Activated CD4-positive, alpha-beta memory T cell treated with anti-CD3 and anti-CD28 coated beads, Interleukin-2, amount 10 ng/mL, durations not matched to agents 7 days and 5 days (primary cell): ENCODE data around the gene USP12. TPM values are rescaled to one million over a fixed set of nuclear protein-coding genes. Genes with fewer than 3 reads are reported as not detected.
A peak's percentile ranks its signal among the peaks of the same experiment; 100 is the strongest.

Source experiments
- CTCF ChIA-PET: fragments of 350-600 bp; sonication (Branson Sonifier 250); formaldehyde crosslinking; loops from one replicate; lab custom pipeline; 2021; ENCODE audit warnings: antibody characterized with exemption, inconsistent platforms; lab: Charles Lee
- POLR2A ChIA-PET: fragments of 350-600 bp; sonication (Branson Sonifier 250); formaldehyde crosslinking; loops from one replicate; lab custom pipeline; 2021; ENCODE audit warnings: antibody characterized with exemption; lab: Charles Lee
- DNase-seq: peaks from one replicate; pipeline ENCODE4 v3.0.0-alpha.2; 2020
- H3K27ac Mint-ChIP-seq: one replicate; pipeline ENCODE4 v1.8.0; 2021; ENCODE audit warnings: mild to moderate bottlenecking, mixed read lengths
- H3K27me3 Mint-ChIP-seq: one replicate; pipeline ENCODE4 v1.8.0; 2021; ENCODE audit warnings: mixed read lengths
- H3K36me3 Mint-ChIP-seq: one replicate; pipeline ENCODE4 v1.8.0; 2021; ENCODE audit warnings: low read depth, mixed read lengths
- H3K4me1 Mint-ChIP-seq: one replicate; pipeline ENCODE4 v1.8.0; 2021; ENCODE audit warnings: mixed read lengths
- H3K4me3 Mint-ChIP-seq: one replicate; pipeline ENCODE4 v1.8.0; 2021; ENCODE audit warnings: mild to moderate bottlenecking, mixed read lengths
- H3K9me3 Mint-ChIP-seq: one replicate; pipeline ENCODE4 v1.8.0; 2021; ENCODE audit warnings: mixed read lengths
- total RNA-seq, 2 experiments: library from RNA; stranded (reverse); gene quantifications; one replicate each; pipeline ENCODE4 v1.2.3, GENCODE V29; 2021

The USP12 gene
- total RNA-seq, 2 experiments from 2014 or later: 22.5 to 23.5 TPM

DNA sequence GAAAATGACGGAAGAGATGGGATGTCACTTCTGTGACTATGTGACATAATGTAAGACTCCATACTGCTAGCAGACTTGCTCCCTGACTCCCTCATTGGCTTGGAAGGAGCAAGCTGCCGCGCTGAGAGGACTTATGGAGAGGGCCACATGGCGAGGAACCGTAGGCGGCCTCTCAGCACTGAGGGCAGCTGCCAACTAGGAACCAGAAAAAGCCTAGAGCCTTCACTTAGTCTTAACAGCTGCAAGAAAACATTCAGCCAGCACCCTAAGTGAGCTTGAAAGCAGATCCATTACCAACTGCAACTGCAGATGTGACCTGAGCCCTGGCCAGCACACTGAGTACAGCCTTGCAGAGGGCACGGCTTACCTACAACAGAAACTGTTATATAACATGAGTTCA is 33.9 kb downstream of the USP12 start:
- H3K27ac Mint-ChIP-seq: no peak overlapping the region
- DNase-seq: no peak
- H3K4me1 Mint-ChIP-seq: peaks cover 41% of the 10 kb centered on the region
- peaks cover 24% of the 10 kb centered on the region for H3K36me3 Mint-ChIP-seq
- CTCF ChIA-PET: interaction anchor here (0.9 kb wide), 1 partner anchor 133 kb away, joined by 3 read pairs; the partner anchor contains the start of gene RASL11A
- peaks cover 5% of the 10 kb centered on the region for H3K9me3 Mint-ChIP-seq
- POLR2A ChIA-PET: no interaction called here
- H3K27me3 Mint-ChIP-seq: no peaks in the 10 kb centered on the region
- H3K4me3 Mint-ChIP-seq: no peak overlapping the region

DNA sequence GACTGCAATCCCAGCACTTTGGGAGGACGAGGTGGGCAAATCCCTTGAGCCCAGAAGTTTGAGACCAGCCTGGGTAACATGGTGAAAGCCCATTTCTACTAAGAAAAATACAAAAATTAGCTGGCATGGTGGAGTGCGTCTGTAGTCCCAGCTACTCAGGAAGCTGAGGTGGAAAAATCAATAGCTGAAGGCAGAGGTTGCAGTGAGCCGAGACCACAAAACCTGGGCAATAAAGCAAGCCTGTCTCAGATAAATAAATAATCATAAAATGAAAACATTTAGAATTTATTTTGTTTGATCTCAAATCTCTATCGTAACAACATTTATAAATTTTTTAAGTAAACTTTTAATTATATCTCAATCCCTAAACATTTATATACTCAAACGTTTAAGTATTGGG is 36.6 kb downstream of the USP12 start:
- ChIA-PET POLR2A (no interaction called here), CTCF (no interaction called here)
- H3K36me3 Mint-ChIP-seq: peaks cover 15% of the 10 kb centered on the region
- no peak for DNase-seq
- peaks cover 10% of the 10 kb centered on the region for H3K9me3 Mint-ChIP-seq
- H3K4me1 Mint-ChIP-seq: peaks cover 59% of the 10 kb centered on the region
- H3K27ac Mint-ChIP-seq: no peak overlapping the region
- H3K27me3 Mint-ChIP-seq: no peaks in the 10 kb centered on the region
- H3K4me3 Mint-ChIP-seq: no peak overlapping the region

DNA sequence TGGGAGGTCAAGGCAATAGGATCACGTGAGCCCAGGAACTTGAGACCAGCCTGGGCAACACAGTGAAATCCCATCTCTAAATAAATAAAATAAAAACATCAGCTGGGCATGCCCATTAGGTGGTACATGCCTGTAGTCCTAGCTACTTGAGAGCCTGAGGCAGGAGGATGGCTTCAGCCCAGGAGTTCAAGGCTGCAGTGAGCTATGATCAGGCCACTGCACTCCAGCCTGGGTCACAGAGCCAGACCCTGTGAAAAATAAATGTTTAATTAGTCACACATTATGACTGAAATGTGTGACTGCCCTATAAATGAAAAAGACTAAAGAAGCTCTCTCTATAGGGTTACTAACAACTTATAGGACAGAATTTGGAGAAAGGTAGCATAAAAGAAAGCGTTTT is 37.7 kb downstream of the USP12 start:
- no peak overlapping the region for H3K4me3 Mint-ChIP-seq
- H3K27ac Mint-ChIP-seq: no peak overlapping the region
- DNase-seq: no peak
- peaks cover 21% of the 10 kb centered on the region for H3K36me3 Mint-ChIP-seq
- CTCF ChIA-PET: interaction anchor here (1.0 to 2.0 kb wide), 2 partner anchors 22 to 37 kb away, joined by 3 to 8 read pairs; no protein-coding TSS in a partner anchor
- POLR2A ChIA-PET: interaction anchor here (1.8 to 3.8 kb wide), 4 partner anchors 14 to 292 kb away, joined by 8 to 24 read pairs (median 8); partner anchors contain the start of gene RPL21
- H3K27me3 Mint-ChIP-seq: no peaks in the 10 kb centered on the region
- peaks cover 10% of the 10 kb centered on the region for H3K9me3 Mint-ChIP-seq
- peaks cover 63% of the 10 kb centered on the region for H3K4me1 Mint-ChIP-seq

DNA sequence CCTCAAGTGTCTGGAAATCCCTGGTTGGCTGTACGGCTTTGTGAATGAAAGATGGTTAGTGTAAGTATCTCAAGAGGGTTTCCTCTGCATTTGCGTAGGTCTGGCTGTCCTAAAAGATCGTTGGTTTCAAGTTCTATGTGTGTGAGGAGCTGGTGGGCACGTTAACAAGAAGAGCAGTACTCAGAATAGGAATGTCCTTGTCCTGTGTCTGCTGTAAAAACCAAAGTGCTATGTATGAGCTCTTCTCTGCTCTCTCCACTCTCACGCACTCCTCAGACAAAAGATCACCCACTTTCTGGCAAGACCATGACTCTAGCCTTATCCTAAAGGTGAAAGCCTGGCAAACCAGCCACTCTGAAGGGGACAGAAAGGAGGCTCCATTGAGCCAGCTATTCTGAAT is 39.1 kb downstream of the USP12 start:
- ChIA-PET POLR2A (interaction anchor here (0.7 to 3.8 kb wide), 13 partner anchors 11 to 1006 kb away, joined by 3 to 24 read pairs (median 4); partner anchors contain the start of gene RPL21), CTCF (interaction anchor here (1.0 to 2.0 kb wide), 4 partner anchors 30 to 138 kb away, joined by 3 to 8 read pairs (median 4); partner anchors contain the start of gene RASL11A)
- H3K27ac Mint-ChIP-seq: peak overlapping the region; percentile 63
- peak; percentile 24 for DNase-seq
- H3K9me3 Mint-ChIP-seq: peaks cover 10% of the 10 kb centered on the region
- no peaks in the 10 kb centered on the region for H3K27me3 Mint-ChIP-seq
- peak overlapping the region; percentile 18 for H3K4me3 Mint-ChIP-seq
- H3K4me1 Mint-ChIP-seq: peaks cover 65% of the 10 kb centered on the region
- H3K36me3 Mint-ChIP-seq: peaks cover 27% of the 10 kb centered on the region

DNA sequence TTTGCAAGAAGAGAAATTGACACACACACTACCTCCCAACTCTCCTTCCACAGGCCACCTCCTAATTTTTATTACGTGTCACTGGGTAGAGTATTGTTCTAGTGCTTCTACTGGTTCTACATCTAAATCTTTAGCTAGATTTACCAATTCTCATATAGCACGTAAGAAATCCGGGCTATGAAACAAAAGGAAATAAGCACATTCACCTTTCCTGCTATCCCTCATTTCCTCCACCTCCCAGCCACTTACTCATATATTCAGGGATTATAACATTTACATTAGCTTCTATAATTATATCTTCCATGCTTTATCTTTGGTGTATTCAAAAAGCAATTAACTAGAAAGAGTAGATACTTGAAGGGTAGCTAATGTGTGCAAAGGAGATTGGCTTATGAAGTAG is 39.7 kb downstream of the USP12 start:
- CTCF ChIA-PET: interaction anchor here (1.1 to 2.0 kb wide), 5 partner anchors 8 to 147 kb away, joined by 3 to 8 read pairs (median 4); no protein-coding TSS in a partner anchor
- H3K27ac Mint-ChIP-seq: peak overlapping the region; percentile 63
- H3K4me3 Mint-ChIP-seq: peak overlapping the region; percentile 3
- H3K9me3 Mint-ChIP-seq: peaks cover 10% of the 10 kb centered on the region
- H3K36me3 Mint-ChIP-seq: peaks cover 27% of the 10 kb centered on the region
- H3K4me1 Mint-ChIP-seq: peaks cover 71% of the 10 kb centered on the region
- DNase-seq: no peak
- no peaks in the 10 kb centered on the region for H3K27me3 Mint-ChIP-seq
- POLR2A ChIA-PET: interaction anchor here (1.0 to 3.8 kb wide), 15 partner anchors 15 to 488 kb away, joined by 3 to 24 read pairs (median 5); partner anchors contain the start of genes LNX2 and RPL21

DNA sequence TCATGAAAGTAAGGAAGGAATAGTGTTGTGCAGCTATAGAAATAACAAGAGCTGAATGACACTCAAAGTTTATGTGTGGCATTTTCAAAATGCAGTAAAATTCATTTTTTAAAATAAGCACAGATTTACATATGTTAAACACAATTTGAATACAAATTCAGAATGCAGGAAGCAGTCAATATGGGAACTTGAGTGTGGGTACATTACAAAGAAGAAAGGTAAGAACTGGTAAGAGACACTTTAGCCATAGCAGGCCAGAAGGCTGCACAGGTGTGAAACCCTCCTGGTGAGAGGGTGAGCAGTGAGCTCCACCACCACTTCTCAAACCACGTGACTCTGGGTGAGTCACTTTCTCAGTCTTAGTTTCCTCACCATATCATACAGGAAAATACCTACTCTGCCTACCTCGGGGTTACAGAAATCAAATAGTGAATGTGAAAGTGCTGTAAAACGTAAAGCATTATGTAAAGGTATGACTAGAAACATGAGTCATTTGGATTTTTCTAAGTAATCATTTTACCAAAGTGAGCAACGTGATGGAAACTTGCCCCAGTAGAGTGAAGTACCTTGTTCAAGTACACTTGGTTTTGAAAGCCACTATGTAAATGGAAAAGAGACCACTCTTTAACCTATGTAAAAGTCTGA is 40.5 kb downstream of the USP12 start:
- DNase-seq: peak; percentile 81
- no peaks in the 10 kb centered on the region for H3K27me3 Mint-ChIP-seq
- H3K27ac Mint-ChIP-seq: peak overlapping the region; percentile 63
- POLR2A ChIA-PET: interaction anchor here (0.8 to 3.8 kb wide), 12 partner anchors 8 to 489 kb away, joined by 3 to 24 read pairs (median 4); partner anchors contain the start of gene LNX2
- H3K4me3 Mint-ChIP-seq: peak overlapping the region; percentile 11
- CTCF ChIA-PET: interaction anchor here (1.0 to 1.7 kb wide), 4 partner anchors 9 to 490 kb away, joined by 3 to 5 read pairs (median 4); no protein-coding TSS in a partner anchor
- peaks cover 31% of the 10 kb centered on the region for H3K36me3 Mint-ChIP-seq
- peaks cover 10% of the 10 kb centered on the region for H3K9me3 Mint-ChIP-seq
- peaks cover 79% of the 10 kb centered on the region for H3K4me1 Mint-ChIP-seq

DNA sequence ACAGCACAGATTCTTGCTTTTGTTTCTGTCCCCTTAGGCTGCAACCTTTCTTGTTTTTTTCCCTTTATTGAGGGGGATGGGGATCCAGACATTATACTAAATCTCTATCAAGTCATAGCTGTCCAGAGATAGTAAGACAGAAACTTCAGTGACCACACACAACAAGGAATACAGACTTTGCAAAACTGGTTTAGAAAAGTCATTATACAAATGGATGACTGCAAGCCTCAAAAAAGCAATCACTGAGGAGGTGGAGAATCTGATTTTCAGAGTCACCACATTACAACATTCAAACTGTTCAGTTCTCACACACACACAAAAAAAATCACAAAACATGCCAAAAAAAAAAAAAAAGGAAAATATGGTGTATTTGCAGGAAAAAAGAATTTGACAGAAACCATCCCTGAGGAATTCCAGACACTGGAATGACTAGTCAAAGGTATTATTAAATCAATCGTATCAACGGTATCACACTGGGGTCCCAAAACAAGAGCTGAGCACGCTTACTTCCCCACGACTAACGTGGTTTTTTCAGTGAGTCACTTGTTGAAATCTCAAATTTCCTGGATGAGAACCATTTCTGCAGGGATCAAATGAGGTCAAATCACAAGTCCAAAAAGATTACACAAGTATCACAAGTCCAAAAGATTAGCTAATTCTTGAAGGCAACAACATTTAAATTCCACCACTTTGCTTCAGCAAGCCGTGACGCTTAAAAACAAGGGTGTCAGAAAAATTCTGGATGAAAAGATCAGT is 41.2 kb downstream of the USP12 start:
- Mint-ChIP-seq H3K36me3 (peaks cover 36% of the 10 kb centered on the region), H3K9me3 (peaks cover 10% of the 10 kb centered on the region)

DNA sequence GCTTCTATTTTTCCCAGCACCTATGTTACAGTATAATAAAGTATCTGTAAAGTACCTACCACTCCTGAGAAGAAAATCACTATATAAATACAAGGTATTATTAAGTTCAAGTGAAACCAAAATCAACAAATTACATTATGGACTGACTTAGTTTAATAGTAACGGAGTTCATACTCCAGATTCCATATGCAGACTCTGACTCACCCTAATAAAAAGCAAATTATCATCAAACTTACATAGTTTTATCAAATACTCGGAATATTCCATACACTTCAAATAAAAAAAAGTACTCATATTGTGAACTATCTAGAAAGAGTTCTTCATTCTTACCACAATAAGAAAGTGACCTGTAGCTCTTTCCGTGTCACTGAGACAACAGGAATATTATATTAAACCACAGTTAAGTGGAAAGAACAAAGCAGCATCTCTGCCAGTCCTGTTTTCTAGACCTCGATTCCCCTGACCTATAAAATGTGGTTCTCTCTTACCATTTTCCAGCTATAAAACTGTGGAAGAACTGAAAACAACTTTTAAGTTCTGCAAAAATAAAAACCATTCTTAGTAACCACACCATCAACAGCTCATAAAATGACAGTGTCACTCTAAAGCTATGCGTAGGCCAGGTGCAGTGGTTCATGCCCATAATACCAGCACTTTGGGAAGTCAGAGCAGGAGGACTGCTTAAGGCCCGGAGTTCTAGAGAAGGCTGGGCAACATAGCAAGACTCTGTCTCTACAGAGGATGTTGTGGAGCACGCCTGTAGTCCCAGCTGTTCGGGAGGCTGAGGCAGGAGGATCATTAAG is 42.6 kb downstream of the USP12 start:
- DNase-seq: no peak
- peaks cover 69% of the 10 kb centered on the region for H3K4me1 Mint-ChIP-seq
- H3K4me3 Mint-ChIP-seq: no peak overlapping the region
- H3K36me3 Mint-ChIP-seq: peaks cover 42% of the 10 kb centered on the region
- CTCF ChIA-PET: interaction anchor here (1.2 kb wide), 1 partner anchor 142 kb away, joined by 3 read pairs; no protein-coding TSS in a partner anchor
- POLR2A ChIA-PET: interaction anchor here (0.6 to 1.2 kb wide), 3 partner anchors 44 to 602 kb away, joined by 3 read pairs; partner anchors contain the start of gene RPL21
- peaks cover 15% of the 10 kb centered on the region for H3K9me3 Mint-ChIP-seq
- no peaks in the 10 kb centered on the region for H3K27me3 Mint-ChIP-seq
- no peak overlapping the region for H3K27ac Mint-ChIP-seq

More for the DNA sequence above, 41.2 kb downstream of the USP12 start:
- H3K4me3 Mint-ChIP-seq: no peak overlapping the region
- no peak for DNase-seq
- ChIA-PET POLR2A (interaction anchor here (0.8 to 3.8 kb wide), 11 partner anchors 9 to 489 kb away, joined by 3 to 24 read pairs (median 5); partner anchors contain the start of gene LNX2), CTCF (interaction anchor here (1.0 to 1.7 kb wide), 4 partner anchors 10 to 490 kb away, joined by 3 to 5 read pairs (median 4); no protein-coding TSS in a partner anchor)
- H3K4me1 Mint-ChIP-seq: peaks cover 77% of the 10 kb centered on the region
- H3K27me3 Mint-ChIP-seq: no peaks in the 10 kb centered on the region
- H3K27ac Mint-ChIP-seq: peak overlapping the region; percentile 63

DNA sequence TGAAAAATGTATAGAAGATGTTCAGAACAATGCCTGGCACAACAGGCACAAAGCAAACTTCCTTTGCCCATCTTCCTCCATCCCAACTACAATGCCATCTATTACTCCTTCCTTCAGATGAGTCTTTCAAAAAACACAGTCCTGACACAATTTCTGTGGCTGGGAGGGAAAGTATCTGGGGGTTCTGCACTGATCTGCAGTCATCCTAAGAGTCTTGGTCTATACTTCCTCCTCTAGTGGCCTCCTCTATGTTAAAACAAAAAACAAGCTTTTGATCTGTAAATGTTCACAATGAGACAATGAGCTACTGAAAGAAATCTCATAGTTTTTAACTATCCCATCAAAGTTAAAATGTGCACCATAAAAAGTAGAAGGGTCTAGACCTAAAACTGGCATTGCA is 44.8 kb downstream of the USP12 start:
- no peak for DNase-seq
- Mint-ChIP-seq H3K9me3 (peaks cover 26% of the 10 kb centered on the region), H3K36me3 (peaks cover 57% of the 10 kb centered on the region)

DNA sequence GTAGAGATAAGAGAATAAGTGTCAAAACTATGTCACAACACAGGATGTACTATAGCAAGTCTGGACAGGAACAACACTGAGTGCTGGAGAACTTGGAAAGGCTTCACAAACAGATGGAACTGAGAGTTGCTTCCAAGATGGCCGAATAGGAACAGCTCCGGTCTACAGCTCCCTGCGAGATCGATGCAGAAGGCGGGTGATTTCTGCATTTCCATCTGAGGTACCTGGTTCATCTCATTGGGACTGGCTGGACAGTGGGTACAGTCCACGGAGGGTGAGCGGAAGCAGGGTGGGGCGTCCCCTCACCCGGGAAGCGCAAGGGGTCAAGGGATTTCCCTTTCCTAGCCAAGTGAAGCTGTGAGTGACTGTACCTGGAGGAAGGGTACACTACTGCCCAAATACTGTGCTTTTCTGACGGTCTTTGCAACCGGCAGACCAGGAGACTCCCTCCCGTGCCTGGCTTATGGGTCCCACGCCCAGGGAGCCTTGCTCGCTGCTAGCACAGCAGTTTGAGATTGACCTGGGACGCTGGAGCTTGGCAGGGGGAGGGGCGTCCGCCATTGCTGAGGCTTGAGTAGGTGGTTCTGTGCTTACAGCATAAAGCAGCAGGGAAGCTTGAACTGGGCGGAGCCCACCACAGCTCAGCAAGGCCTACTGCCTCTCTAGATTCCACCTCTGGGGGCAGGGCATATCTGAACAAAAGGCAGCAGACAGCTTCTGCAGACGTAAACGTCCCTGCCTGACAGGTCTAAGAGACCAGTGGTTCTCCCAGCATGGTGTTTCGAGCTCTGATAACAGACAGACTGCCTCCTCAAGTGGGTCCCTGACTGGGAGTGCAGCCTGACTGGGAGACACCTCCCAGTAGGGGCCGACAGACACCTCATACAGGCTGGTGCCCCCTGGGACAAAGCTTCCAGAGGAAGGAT is 46.0 kb downstream of the USP12 start:
- no peaks in the 10 kb centered on the region for H3K27me3 Mint-ChIP-seq
- peaks cover 42% of the 10 kb centered on the region for H3K4me1 Mint-ChIP-seq
- DNase-seq: no peak
- peaks cover 20% of the 10 kb centered on the region for H3K9me3 Mint-ChIP-seq
- H3K36me3 Mint-ChIP-seq: peaks cover 66% of the 10 kb centered on the region
- ChIA-PET CTCF (no interaction called here), POLR2A (interaction anchor here (1.2 to 2.0 kb wide), 2 partner anchors 13 to 84 kb away, joined by 3 to 5 read pairs; no protein-coding TSS in a partner anchor)
- H3K4me3 Mint-ChIP-seq: no peak overlapping the region
- no peak overlapping the region for H3K27ac Mint-ChIP-seq

More for the DNA sequence above, 44.8 kb downstream of the USP12 start:
- Mint-ChIP-seq H3K4me3 (no peak overlapping the region), H3K27me3 (no peaks in the 10 kb centered on the region), H3K4me1 (peaks cover 54% of the 10 kb centered on the region), H3K27ac (no peak overlapping the region)
- CTCF ChIA-PET: no interaction called here
- POLR2A ChIA-PET: interaction anchor here (1.2 kb wide), 1 partner anchor 86 kb away, joined by 3 read pairs; no protein-coding TSS in a partner anchor

DNA sequence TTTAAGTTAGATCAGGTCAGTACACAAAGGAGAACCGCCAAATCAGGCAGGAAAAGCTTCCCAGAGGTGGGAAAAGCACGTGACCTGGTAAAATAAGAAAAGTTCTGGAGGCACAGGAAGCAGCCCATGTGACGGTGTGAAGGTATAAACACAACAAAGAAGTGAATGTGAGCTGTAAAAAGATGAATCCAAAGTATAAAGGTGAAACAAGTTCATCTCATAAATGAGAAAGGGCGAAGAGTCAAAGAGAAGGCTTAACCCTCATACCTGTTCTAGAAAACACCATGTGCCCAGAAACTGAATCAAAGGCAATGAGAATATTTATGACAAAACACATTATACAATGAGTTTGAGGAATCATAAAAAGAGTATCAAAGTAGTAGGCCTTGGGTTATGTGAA is 47.0 kb downstream of the USP12 start:
- Mint-ChIP-seq H3K27ac (no peak overlapping the region), H3K4me3 (no peak overlapping the region), H3K9me3 (peaks cover 17% of the 10 kb centered on the region), H3K27me3 (no peaks in the 10 kb centered on the region), H3K4me1 (peaks cover 31% of the 10 kb centered on the region), H3K36me3 (peaks cover 59% of the 10 kb centered on the region)
- POLR2A ChIA-PET: interaction anchor here (2.0 kb wide), 1 partner anchor 12 kb away, joined by 5 read pairs; no protein-coding TSS in a partner anchor
- no peak for DNase-seq
- CTCF ChIA-PET: no interaction called here
